HG03135 (cell line): ENCODE results near the gene PKD1.
"Not testable (repeated sequence)": the region's sequence is repeated elsewhere in the genome, so short reads cannot be mapped to it uniquely, and the experiment has no call there.

ENCODE experiments used
- ATAC-seq: cut with Tn5 transposase; IDR thresholded peaks from one replicate; pipeline ENCODE4 v1.9.1; 2021; ENCODE audit warnings: mild to moderate bottlenecking, moderate library complexity; ENCODE audit not compliant: unreplicated experiment

PKD1 gene

DNA sequence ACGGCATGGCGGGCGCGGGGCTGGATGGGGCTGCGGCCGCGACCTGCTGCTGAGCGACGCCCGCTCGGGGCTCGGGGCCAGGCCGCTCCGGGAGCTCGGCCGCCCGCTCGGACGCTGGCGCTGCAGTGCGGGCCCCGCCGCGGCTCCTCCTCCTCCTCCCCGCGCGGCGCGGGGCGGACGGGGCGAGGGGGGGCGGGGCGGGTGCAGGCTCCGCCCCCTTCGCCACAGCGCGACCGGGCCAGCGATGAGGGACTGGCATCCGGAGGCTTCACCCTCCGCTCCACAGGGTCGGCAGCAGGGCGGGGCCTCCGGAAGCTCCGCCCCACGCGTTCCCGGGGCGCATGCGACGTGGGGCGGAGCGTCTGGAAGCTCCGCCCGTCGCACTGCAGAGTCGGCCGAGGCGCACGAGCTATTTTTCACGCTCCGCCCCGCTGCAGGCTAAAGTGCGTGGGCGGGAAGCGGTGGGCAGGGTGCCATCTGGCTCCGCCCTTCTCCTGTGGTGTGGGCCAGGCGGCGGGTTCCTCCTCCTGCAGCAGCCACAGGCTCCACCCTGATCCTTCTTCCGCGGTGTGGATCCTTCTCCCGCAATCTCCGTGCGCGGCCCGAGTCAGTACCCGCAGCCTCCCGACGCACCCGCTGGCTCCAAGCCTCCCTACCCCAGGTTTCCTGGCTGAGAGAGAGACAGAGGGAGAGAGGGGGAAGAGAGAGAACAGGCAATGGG, at the start of gene PKD1:
PKD1 (minus strand) TSS at position 129 of the 721 bp plus-strand sequence. CDS start 209 bp downstream, outside the sequence.
- ATAC-seq = not testable (repeated sequence)

DNA sequence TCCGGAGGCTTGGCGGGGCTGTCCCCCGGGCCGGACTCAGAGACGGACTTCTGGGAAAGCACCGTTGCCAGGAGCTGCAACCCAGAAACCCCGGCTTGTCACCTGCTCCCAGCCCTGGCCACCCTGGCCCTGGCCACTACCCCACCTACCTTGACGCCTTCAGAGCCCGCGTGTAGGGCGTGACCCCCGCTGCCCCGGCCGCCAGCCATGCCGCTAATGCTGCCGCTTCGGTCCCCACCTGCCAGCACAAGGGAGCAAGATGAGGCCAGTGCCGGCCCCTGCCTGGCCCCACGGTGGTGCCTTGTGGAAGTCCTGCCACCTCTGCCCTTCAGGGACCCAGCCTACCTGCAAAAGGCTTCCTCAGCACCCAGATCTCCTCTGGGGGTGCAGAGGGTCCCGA, 49.3 kb upstream of the PKD1 start:
- no peak for ATAC-seq

DNA sequence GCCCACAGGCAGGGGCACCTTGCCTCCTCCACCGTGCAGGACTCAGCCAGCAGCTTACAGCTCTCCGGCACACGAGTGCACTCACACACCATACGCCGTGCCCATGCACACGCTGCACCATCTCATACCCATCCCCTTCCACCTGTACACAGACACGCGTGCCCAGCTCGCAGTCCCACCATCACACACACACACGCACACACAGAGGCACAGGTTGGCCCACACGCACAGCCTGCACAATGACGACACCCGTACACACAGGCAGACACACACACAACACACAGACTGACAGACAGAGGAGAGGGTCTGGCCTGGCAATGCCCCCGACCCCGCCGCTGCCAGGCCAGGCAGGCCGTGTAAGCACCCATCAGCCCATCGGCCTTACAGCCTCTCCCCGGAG, 48.6 kb upstream of the PKD1 start:
- no peak for ATAC-seq

DNA sequence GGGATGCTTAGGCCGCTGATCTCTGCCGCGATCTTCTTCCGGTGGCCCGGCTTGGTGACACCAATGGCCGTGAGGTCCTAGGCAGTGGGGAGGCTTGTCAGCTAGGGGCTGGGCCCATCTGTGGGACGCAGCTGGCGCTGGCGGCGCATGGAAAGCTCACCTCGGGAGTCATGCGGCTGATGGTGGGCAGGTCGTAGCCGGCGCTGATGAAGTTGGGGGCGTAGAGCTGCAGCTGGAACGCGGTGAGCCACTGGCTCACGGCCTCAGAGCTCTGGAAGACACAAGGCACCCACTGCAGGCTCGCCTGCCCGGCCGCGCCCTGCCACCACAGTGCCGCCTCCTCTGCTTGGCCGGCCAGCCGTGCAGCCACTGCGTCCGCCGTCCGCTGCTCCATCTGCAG, 48.0 kb upstream of the PKD1 start:
- ATAC-seq = no peak

DNA sequence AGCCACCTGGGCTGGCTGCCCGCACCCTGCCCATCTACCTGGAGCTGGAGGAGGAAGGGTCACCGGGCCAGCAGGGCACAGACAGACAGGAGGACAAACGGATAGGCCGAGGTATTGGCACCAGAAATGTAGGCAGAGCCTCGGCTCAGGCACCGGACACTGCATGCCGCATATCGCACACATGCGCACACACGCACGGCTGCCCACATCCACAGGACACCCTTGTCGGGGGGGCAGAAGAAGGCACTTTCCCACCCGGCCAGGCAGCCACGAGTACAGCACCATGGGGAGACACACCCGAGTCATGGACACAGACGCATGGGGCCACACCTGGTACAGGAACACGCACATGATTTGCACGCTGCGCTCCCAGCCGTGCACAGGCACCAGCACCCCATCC, 46.3 kb upstream of the PKD1 start:
- ATAC-seq = no peak

DNA sequence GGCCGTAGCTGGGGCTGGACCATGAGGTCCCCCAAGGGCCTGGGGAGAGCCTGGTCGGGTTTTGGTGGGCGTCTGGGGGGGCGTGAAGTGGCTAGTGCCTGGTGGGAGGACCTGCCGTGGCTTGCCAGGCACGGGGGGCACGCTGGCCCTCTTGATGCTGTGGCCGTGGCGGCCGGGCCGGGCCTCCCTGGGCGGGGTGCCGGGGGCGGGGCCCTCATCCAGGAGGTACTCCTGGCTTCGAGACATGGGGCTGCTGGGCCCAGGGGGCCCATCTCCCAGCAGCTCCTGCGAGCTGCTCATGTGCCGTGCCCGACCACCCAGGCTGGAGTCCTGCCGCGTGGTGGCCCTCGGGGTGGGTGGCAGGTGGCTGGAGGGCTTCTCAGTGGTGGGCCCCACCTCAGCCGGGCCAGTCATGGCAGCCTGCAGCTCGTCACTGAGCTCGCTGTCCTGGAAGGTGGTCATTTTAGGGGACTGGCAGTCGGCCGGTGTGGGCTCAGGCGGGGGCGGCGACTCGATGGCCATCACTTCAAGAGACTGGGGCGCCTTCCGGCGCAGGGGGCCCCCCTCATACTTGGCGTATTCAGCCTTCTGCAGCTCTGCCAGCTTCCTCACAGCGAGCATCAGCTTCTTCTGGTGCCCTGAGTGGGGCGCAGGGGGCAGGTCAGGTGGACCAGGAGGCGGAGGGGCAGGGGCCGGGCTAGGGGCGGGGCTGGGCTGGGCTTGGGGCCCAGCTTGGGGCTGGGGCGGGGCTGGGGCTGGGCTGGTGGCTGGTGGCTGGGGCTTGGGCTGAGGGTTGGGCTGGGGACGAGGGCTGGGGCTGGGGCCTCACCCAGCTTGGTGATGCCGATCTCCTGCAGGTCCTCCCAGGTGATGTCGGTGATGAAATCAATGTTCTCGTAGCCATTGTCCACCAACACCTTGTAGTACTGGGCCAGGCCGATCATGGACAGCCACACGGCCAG, 45.5 kb upstream of the PKD1 start:
- no peak for ATAC-seq

DNA sequence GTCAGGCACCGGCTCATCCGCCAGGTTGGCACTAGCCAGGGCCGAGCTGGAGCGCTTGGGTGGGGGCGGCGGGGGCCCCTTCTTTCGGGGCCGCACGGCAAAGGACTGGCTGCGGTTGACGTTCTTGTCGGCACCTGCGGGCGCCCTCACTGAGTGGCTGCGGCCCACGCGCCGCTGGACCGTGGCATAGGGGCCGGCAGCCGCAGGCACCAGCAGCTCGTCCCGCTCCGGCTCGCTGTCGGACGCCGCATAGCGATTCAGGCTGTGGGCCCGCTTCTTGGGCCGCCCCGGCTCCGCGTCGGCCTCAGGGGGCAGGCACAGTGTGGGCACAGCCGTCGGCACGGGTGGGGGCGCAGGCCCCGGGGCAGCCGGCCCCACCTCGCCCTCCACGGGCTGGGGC, 44.8 kb upstream of the PKD1 start:
- ATAC-seq = no peak

DNA sequence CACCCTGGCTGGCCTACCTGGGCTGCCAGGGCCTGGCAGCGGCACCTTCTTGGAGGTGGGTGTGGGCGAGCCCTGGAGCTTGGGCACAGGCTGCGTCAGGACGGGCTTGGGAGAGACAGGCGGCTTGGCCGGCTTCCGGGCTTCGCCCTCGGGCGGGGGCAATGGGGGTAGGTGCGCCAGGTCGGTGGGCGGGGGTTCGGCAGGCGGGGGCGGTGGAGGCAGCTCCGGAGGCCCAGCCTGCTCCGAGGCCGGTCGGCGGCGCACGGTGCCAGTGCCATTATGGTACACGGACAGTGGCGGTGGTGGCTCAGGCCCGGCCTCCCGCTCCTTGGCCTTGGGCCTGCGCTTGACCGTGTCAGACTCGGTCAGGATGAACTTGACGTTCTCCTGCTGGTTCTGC, 43.9 kb upstream of the PKD1 start:
- ATAC-seq = no peak

DNA sequence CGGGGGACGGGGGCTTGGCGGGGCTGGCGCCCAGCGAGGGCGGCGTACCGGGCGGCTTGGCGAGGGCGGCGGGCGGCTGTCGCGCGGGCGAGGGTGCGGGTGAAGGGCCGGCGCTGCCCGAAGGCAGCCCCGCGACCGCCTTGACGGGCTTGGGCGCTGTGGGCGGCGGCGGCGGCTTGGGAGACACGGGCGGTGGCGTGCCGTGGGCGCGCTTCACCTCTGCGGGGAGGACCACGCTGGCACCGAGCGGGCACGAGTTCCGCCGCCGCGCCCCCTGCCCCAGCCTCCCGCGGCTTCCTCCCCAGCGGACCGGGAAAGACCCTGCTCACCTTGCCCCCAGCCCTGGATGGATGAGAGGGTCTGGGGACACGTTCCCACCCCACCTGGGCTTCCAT, 43.4 kb upstream of the PKD1 start:
- ATAC-seq = no peak

DNA sequence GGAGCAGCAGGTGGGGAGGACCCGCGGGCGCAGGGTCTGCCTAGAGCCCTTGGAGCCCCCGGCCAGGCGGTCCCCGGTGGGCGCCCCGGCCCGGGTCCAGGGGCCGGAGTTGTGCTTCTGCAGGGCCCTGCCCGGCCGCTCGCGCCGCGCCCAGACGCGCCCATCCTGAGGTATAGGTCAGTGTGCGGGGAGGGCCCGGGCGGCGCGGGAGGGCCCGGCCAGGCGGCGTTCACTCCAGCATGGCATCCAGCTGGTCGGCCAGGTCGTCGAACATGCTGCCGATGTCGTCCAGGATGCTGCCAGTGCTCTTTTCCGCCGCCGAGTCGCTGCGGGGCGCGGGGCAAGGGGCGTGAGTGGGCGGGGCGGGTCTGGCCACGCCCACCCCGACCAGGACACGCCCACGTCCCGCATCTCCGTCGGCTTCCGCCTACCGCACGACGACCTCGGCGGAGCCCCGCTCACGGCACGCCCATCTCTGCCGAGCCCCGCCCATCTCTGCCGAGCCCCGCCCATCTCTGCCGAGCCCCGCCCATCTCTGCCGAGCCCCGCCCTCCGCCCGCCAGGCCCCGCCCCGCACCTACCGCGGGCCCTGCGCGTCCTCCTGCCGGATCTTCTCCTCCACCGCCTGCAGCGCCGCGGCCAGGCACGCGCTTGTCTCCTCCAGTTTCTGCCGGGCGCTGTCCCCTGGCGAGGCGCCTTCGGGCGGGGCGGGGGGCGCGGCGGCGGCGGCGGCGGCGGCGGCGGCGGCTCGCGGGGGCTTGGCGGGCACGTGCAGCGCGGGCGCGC, 42.8 kb upstream of the PKD1 start:
- no peak for ATAC-seq

DNA sequence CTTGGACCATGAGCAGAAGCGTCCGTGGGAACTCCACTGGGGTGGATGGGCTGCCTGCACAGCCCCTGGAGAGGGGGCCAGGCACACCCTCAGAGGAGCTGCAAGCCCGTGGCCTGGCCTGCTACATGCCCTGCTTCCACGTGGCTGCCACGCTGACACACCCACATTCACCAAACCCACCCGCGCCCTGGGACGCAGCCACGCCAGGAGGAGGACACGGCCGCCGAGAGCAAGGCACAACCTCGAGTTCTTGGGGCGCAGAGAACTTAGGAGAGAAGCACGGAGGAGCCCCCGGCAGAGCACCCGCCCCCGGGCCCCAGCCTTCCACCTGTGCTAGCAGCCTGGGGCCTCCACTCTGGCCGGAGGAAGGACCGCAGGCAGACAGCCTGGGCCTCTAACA, 41.9 kb upstream of the PKD1 start:
- ATAC-seq = no peak

DNA sequence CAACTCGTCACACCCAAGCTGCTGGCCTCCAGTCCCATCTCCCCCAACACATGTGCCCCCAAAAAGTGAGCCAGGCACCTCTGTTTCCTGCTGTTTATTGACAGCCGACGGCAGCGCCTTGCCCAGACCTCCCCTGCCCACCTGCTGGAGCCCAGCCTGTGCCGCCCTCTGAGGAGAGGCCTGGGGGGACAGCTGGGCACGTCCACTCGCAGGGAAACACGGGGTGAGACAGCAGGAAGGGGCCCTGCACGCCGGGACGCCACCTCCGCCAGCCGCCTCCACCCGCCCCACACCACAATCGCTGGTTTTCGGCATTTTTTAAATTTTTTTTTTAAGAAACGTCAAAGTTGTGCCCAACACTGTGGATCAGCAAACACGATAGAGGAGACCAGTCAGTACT, 41.4 kb upstream of the PKD1 start:
- no peak for ATAC-seq

DNA sequence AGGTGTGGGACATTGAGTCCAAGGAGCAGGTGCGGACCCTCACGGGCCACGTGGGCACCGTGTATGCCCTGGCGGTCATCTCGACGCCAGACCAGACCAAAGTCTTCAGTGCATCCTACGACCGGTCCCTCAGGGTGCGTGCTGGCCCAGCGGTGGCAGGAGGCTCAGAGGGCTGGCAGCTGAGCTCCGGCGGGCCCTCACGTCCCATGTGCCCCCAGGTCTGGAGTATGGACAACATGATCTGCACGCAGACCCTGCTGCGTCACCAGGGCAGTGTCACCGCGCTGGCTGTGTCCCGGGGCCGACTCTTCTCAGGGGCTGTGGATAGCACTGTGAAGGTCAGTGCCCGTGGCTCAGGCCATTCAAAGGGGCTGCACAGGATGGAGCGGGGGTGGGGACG, 40.3 kb upstream of the PKD1 start:
- no peak for ATAC-seq

DNA sequence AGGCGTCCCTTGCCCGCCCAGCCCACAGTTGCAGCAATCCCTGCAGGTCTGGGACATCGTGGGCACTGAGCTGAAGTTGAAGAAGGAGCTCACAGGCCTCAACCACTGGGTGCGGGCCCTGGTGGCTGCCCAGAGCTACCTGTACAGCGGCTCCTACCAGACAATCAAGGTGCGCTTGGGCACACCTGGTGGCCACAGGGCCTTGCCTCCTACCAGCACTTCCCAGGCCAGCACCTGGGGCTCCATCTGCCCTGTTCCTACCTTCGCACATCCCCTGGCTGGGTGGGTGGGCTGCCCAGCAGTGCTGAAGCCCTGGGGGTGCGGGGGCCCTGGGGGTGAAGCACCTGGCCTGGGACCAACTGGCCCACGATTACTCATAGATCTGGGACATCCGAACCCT, 39.8 kb upstream of the PKD1 start:
- ATAC-seq = no peak

DNA sequence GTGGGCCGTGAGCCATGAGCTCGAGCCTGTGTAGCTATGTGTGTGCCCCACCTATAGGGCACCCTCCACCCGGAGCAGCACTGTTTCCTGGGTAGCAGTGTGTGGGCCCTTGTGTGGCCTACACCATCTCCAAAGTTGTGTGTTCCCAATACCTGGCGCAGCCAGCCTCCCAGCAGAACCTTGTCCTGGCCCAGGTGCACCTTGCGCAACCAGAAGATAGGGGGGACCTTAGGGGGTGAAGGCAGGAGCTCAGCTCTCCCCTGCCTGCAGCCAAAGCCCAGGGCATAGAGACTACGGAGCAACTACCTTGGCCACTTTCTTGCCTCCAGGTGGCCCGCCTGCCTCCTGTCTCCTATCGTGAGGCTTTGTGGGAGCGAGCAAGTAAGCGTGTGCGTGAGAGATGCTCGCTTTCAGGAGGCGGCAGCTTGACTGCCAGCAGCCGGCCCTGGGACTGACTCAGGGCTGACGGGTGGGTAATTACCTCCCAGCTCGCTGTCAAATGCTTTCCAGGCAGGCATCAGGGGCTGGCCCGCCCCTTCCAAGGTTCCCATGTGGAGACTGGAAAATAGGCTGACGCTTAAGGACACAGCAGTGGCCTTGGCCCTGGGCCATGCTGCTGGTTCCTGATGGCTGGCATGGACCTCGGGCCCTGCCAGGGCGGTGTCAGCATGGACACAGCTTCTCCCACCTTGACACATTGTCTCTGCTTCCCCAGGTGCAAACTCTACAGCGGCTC, 38.9 kb upstream of the PKD1 start:
- ATAC-seq = no peak

DNA sequence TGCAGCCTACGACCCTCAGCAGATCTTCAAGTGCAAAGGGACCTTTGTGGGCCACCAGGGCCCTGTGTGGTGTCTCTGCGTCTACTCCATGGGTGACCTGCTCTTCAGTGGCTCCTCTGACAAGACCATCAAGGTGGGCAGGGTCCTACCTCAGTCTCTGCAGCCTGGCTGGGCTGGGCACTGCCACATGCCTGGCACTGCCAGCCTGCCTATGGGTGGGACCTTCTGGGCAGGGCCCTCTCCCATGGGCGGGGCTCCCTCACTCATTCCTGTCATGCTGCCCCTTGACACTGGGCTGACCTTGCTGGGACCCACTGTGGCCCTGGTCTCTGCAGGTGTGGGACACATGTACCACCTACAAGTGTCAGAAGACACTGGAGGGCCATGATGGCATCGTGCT, 38.2 kb upstream of the PKD1 start:
- no peak for ATAC-seq

DNA sequence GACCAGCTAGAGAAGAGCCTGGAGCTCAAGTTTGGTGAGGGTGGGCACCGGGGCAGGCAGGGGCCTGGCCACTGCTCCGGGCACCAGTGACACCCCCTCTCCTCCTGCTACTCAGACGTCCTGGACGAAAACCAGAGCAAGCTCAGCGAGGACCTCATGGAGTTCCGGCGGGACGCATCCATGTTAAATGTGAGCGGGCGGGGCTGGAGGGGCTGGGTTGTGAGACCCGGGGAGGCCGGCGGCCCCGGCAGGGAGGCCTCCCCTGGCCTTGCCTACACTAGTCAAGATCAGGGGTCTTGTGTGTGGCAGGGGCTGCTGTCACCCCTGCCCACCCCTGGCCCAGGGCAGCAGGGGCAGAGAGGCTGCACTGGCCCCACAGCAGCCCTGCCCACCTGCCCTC, 37.7 kb upstream of the PKD1 start:
- no peak for ATAC-seq

DNA sequence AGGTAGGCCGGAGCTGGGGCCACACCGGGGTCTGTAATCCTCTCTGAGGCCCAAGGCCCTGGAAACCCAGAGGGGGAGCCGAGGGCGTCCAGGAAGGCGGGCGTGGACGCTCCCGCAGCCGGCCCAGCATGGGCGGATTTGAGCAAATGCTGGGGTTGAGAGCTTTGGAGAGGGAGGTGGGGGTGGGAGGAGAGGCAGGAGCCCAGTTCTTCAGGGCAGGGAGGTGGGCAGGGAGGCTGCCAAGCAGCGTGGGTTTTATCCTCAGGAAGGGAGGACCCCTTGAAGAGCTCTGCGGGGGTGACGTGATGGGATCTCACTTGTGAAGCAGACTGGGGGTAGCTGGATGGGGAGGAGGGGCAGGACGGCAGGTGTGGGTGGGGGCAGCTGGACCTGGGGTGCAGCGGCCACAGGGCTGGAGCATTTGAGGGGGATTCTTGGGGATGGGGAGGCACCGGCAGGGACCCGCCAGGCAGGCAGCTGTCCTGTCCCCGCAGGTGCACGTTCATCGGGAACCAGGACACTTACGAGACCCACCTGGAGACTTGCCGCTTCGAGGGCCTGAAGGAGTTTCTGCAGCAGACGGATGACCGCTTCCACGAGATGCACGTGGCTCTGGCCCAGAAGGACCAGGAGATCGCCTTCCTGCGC, 37.1 kb upstream of the PKD1 start:
- no peak for ATAC-seq

DNA sequence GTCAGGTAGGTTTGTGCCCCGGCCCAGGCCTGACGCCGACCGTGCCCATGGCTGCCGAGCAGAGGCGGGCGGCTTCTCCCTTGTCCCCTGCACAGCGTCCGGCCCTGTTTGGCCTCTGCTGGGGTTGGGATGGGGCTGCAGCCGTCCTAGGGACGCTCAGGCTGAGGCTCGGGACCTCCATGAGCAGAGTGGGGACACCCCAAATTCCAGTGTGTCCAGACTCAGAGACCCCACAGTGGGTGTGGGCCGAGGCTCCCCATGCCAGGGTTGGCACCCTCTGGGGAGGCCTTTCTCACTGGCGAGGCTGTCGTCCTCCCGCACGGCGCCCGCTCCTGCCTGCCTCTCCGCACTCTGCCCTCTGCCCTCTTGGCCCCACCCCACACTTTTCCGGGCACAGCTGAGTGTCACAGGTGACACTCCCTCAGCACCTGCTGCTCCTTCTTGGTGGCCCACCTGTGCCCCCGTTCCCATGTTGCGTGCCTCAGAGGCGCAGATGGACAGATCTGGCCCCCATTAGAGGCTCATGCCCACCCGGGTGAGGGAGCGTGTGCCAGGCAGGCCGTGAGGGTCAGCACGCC, 36.0 kb upstream of the PKD1 start:
- ATAC-seq = no peak
